Right renal cortex interstitium (tissue), 3 donors: ENCODE measurements around the gene CALML6. TPM values are rescaled to one million over a fixed set of nuclear protein-coding genes. Genes with fewer than 3 reads are reported as not detected.

Experiments used
- DNase-seq, 3 donors: peaks; one replicate each; pipeline ENCODE4 v3.0.0-alpha.2; 2013; ENCODE audit warnings: low read depth in 3 of 3, low spot score in 2 of 3
- polyA plus RNA-seq, 3 donors: library from polyadenylated mRNA; unstranded; fragments of 120-200 nt; gene quantifications; one replicate each; pipeline ENCODE4 v1.2.1, GENCODE V29; 2013; ENCODE audit not compliant: insufficient read length in 3 of 3

Gene CALML6
- polyA plus RNA-seq, 3 donors = 0.29 to 0.50 (median 0.44) TPM

DNA sequence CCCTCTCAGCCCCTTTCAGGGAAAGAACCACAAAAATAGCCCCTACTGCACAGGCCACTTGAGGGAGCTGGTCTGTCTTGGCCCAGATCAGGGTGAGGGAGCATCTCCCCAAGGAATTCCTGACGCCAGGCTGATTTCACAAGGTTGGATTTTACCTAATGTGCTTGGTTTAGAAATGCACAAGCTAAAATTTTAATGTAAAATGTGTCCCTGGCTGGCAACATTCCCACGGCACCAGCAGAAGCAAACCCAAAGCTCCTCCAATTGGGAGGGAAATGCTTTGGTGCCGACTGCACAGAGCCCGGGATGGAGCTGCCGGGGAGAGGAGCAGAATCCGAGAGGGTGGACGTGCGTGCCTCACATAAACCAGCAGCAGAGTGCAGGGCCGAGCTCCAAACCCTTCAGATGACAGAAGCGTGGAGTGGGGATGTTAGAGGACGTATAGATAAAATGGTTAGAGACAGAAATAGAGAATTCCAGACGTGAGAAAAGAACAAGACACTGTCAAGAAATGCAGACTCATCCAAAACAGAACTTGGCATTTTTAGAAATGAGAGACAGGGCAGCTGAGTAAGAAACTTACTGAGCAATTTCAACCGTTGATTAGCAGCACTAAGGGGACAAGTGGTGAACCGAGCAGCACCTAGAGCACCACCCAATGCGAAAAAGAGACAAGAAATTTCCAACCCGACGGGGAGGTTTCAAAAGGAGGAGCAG is 45.6 kb downstream of the CALML6 start:
- DNase-seq = no peak

DNA sequence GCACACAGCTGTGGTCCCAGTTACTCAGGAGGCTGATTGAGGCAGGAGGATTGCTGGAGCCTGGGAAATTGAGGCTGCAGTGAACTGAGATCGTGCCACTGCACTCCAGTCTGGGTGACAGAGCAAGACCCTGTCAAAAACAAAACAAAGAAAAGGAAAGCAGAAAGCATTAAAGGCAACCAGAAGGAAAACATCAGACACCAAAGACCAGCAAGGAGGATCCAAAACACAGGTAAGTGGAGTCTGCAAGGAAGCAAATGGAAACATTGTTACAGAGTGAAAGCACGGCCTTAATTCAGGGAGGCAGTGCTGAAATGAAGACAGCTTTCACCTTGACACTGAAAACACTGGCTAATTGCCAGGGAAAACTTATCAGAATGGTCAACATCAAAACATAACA is 47.7 kb downstream of the CALML6 start:
- DNase-seq = no peak

DNA sequence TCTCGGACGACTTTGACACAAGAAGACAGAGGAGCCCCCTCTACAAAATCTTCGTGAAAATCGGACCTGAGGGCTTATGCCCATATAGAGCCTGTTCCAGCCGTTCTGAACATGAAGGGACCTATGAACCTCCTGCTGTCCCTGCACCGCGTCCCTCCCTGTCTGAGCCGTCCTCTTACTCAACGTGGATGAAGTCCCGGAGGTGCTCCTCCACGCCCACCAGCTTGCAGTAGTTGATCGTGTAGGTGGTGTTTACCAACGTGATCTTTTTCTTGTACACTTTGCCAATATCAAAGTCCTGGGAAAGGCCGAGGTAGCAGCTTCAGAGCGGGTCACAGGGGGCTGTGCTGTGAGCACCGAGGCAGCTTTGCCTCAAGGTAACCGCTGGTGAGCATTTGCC is 48.5 kb downstream of the CALML6 start:
- DNase-seq = no peak

DNA sequence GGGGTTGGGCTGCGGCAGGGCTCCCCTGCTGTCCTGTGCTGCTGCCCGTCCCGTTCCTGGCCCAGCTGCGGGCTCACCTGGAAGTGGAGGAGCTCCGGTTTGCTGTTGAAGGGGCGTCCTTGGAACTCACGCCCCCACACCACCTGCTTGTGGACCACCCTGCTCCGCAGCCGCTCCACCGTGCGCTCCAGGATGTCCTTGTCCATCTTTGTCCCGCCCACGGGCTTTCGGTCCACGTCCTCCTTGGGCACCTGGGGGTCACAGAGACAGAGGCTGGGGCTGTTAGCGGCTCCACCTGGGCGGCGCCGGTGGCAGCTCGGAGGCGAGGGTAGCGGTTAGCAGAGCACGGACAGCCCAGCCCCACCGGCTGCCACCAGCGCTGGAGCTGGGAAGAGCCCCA is 49.8 kb downstream of the CALML6 start:
- no peak for DNase-seq

DNA sequence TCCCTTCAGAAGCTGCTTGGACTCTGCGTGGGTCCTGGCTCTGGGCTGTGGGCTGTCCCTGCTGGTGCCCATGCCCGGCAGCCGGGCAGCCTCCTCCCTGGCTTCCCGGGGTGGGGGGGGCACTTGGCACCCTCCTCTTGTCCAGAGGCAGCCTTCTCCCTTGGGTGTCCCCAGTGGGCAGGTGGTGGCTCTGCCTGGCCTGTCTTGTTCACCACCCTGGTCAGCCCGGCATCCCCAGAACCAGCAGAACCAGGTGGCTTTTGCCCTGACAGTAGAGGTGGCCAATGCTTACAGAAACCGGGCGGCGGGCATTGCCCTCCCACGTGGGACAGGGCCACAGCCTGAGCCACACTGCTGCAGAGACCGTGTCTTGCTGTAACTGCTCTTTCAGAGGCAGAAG is 50.5 kb downstream of the CALML6 start:
- DNase-seq = no peak

DNA sequence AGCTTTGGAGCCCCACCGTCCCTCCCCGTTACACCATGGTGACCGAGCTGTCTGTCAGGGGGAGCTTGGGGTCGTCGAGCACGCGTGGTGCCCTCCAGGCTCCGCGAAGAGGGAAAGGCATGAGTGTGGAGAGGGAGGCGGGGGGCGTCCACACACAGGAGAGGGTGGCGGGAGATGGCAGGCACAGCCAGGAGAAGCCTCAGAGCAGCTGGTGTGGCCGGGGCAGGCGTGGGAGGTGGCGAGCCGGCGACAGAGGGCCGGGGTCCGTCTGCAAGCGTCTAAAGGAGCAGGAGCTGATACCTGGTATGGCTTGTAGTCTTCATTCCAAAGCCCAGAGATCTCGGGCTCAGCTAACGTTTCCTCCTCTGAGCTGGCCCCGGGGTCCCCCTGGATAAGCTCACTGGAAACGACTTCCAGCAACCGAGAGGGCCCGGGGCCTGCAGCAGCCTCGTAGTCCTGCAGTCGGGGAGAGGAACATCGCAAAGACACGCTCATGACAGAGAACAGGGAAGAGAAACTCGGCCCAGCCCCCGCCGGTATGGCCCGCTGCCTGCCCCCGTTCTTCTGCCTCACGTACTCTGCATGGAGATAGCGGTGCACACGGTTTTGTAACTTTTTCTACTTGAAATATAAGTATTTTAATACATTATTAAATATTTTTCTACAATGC is 51.1 kb downstream of the CALML6 start:
- DNase-seq = no peak

Other genes with a start within 250 kb of the CALML6 start
- gene SLC35E2B, start 222.5 kb upstream of the CALML6 start, polyA plus RNA-seq = 10 to 100 TPM; 59.0 to 65.3 (median 61.1) TPM
- 10 to 100 TPM; 20.4 to 25.8 (median 24.5) TPM for gene CDK11A, start 190.9 kb upstream of the CALML6 start, polyA plus RNA-seq
- gene NADK, start 136.8 kb upstream of the CALML6 start, polyA plus RNA-seq = 10 to 100 TPM; 35.4 to 40.0 (median 39.3) TPM
- gene GNB1, start 24.2 kb upstream of the CALML6 start, polyA plus RNA-seq = 100 to 1,000 TPM; 270 to 294 (median 288) TPM
- gene TMEM52, start 4.0 kb downstream of the CALML6 start, polyA plus RNA-seq = 1 to 10 TPM in 1 of 3 donors, under 1 TPM in 2; 0.86 to 1.2 (median 0.90) TPM
- under 1 TPM; 0.53 to 0.71 (median 0.57) TPM for gene CFAP74, start 88.5 kb downstream of the CALML6 start, polyA plus RNA-seq
- 1 to 10 TPM; 1.8 TPM for gene GABRD, start 104.1 kb downstream of the CALML6 start, polyA plus RNA-seq
- 10 to 100 TPM; 33.6 to 36.8 (median 35.1) TPM for gene PRKCZ, start 135.2 kb downstream of the CALML6 start, polyA plus RNA-seq